Measurements from ENCODE around the gene SEMA4A. TPM values are rescaled to one million over a fixed set of nuclear protein-coding genes. Genes with fewer than 3 reads are reported as not detected.

The SEMA4A gene
- total and polyA plus RNA-seq, 2 of the 8 experiments (the other 6 are each of a cell fraction or from before 2014, with no cell fraction given), result 7.3 to 10.6 TPM

DNA sequence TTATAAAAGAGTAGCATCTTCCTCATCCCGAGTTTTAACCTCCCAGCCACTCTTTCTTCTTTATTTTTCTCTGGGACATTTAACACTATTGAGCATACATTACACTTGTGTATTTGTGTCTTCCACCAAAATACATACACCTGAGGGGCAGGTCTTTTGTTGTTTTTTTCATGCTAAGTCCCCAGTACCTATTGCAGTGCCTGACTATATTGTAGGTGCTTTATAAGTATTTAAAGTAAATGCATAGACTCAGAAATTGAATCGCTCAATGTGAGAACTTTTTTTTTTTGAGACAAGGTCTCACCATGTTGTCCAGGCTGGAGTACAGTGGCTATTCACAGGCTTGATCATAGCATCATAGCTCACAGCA is 7.8 kb upstream of the SEMA4A start:
- H3K9ac ChIP-seq (replicated peaks in 1 of 4; ENCODE audit: extremely low read depth in 1 of 4, low read depth in 3 of 4, low read length in 3 of 4), result no peak overlapping the region
- H3K14ac ChIP-seq (ENCODE audit: insufficient read length), result no peak overlapping the region
- H2AK5ac ChIP-seq (ENCODE audit: low read depth, low read length), result no peak overlapping the region
- 0 out of 2 replicates have a peak overlapping the region, but pooled peaks have one; percentile 73 for H2BK5ac ChIP-seq (ENCODE audit: low read depth, low read length)
- 93% methylated on average over 2 of the region's 2 CpGs; no CpG with 5 or more reads in 1 of the 2 experiments for WGBS, 2 experiments (ENCODE audit: extremely low coverage in 1 of 2, insufficient coverage in 1 of 2, insufficient read length in 1 of 2, insufficient replicate concordance in 2 of 2, low coverage in 1 of 2, low lambda C conversion rate in 2 of 2, missing lambda C conversion rate in 1 of 2)
- H3K56ac ChIP-seq (replicated peaks; ENCODE audit: insufficient read length, low read depth, low read length), result no peak overlapping the region
- ChIA-PET CTCF (ENCODE audit: partially characterized antibody) (interaction anchor here (0.7 to 42.4 kb wide), 17 partner anchors 10 to 174 kb away, joined by 3 to 1994 read pairs (median 5); partner anchors contain the start of genes BGLAP, MEX3A, PAQR6 and PMF1), POLR2A (ENCODE audit: partially characterized antibody) (interaction anchor here (0.9 to 8.5 kb wide), 5 partner anchors 31 to 83 kb away, joined by 3 to 64 read pairs (median 4); partner anchors contain the start of gene PMF1)
- no peak overlapping the region for H3K4ac ChIP-seq (replicated peaks; ENCODE audit: insufficient read length, low read depth, low read length)
- FAIRE-seq, result no peak
- no peak overlapping the region for H3K18ac ChIP-seq (ENCODE audit: extremely low read depth, low read length)
- no peaks in the 10 kb centered on the region for H3K9me3 ChIP-seq (ENCODE audit: insufficient read depth in 2 of 2, low read depth in 1 of 2, low read length in 1 of 2)
- no peak overlapping the region for H2BK120ac ChIP-seq (replicated peaks; ENCODE audit: low read depth, low read length)
- H3K79me1 ChIP-seq (ENCODE audit: low read depth, low read length), result no peaks in the 10 kb centered on the region; the same call in 1 of the 2 replicates
- H3K79me2 ChIP-seq (ENCODE audit: control insufficient read depth in 1 of 2, insufficient read depth in 2 of 2, low read length in 2 of 2), result no peaks in the 10 kb centered on the region
- H4K91ac ChIP-seq (replicated peaks; ENCODE audit: insufficient read length, low read length), result no peak overlapping the region
- H2BK20ac ChIP-seq (ENCODE audit: low read length), result no peak overlapping the region
- peaks cover 3% of the 10 kb centered on the region; the same call in 1 of the 2 replicates for H3K23me2 ChIP-seq (ENCODE audit: low read depth, low read length)
- H3K27ac ChIP-seq (ENCODE audit: low read depth, low read length), result no peak overlapping the region
- H2BK12ac ChIP-seq (ENCODE audit: low read depth, low read length), result no peak overlapping the region; the same call in 1 of the 2 replicates
- no peaks in the 10 kb centered on the region for H4K20me1 ChIP-seq (replicated peaks in 1 of 2; ENCODE audit: control insufficient read depth in 1 of 2, insufficient read depth in 2 of 2, low read length in 2 of 2)
- no peak overlapping the region for H4K8ac ChIP-seq (ENCODE audit: extremely low read depth, insufficient read depth, low read length)
- H3K4me2 ChIP-seq (ENCODE audit: insufficient read depth in 1 of 2, low read depth in 2 of 2, low read length in 2 of 2), result no peak overlapping the region
- no peak overlapping the region for H2AFZ ChIP-seq (ENCODE audit: low read length)
- 0 out of 2 replicates have a peak overlapping the region, but pooled peaks have one; percentile 53 for H2BK15ac ChIP-seq (ENCODE audit: low read length)
- H3K27me3 ChIP-seq (replicated peaks in 1 of 4; ENCODE audit: control insufficient read depth in 3 of 4, extremely low read depth in 1 of 4, insufficient read depth in 3 of 4, low read length in 3 of 4), result no peaks in the 10 kb centered on the region
- TF ChIP-seq ZNF274 (IDR thresholded peaks at IDR 0.05; ENCODE audit: borderline replicate concordance, extremely low read depth, low read length) (no peak), CBX5 (IDR thresholded peaks at IDR 0.05; ENCODE audit: low read depth, low read length) (no peak), GTF2F1 (IDR thresholded peaks at IDR 0.05; ENCODE audit: borderline replicate concordance, low read depth, low read length) (no peak), RBBP5 (IDR thresholded peaks at IDR 0.05; ENCODE audit: borderline replicate concordance, low read depth, low read length) (no peak), POU5F1 (IDR thresholded peaks at IDR 0.05; ENCODE audit: low read depth, low read length) (no peak), TAF1 (IDR thresholded peaks at IDR 0.05; ENCODE audit: low read depth, low read length) (no peak), HDAC2 (IDR thresholded peaks at IDR 0.05; ENCODE audit: borderline replicate concordance in 1 of 2, low read depth in 2 of 2, low read length in 2 of 2) (no peak), MAFK (IDR thresholded peaks at IDR 0.05; ENCODE audit: low read depth, low read length) (no peak), RAD21 (IDR thresholded peaks at IDR 0.05 in 1 of 2, conservative IDR thresholded peaks at IDR 0.05 in 1 of 2; ENCODE audit: low read depth in 2 of 2, low read length in 2 of 2) (no peak), SIX5 (IDR thresholded peaks at IDR 0.05; ENCODE audit: low read depth, low read length) (no peak)
- peaks cover 15 to 34% (median 28%) of the 10 kb centered on the region in 4 experiments for H3K4me1 ChIP-seq (replicated peaks in 1 of 4; ENCODE audit: control insufficient read depth in 3 of 4, insufficient read depth in 4 of 4, low read length in 3 of 4)
- H3K4me3 ChIP-seq (ENCODE audit: extremely low read depth in 1 of 4, insufficient read depth in 2 of 4, low read depth in 3 of 4, low read length in 4 of 4), result no peak overlapping the region
- no peak for DNase-seq (ENCODE audit: low read depth in 1 of 2, low spot score in 2 of 2)
- H3K36me3 ChIP-seq (ENCODE audit: control insufficient read depth in 2 of 4, insufficient read depth in 4 of 4, low read length in 3 of 4), result no peaks in the 10 kb centered on the region
- H4K5ac ChIP-seq (ENCODE audit: insufficient read length, low read depth, low read length), result no peak overlapping the region
- no peak overlapping the region for H3K23ac ChIP-seq (ENCODE audit: insufficient read length)
